Left ventricle myocardium superior (tissue), 1 donor: ENCODE measurements around the gene SPC24. TPM values are rescaled to one million over a fixed set of nuclear protein-coding genes. Genes with fewer than 3 reads are reported as not detected.

Experiments
- ATAC-seq: fragments of 200-7000 bp; cut with Tn5 transposase; one replicate; pipeline ENCODE4 v1.9.1; 2020; ENCODE audit warnings: mild to moderate bottlenecking, moderate library complexity
- DNase-seq: peaks from one replicate; pipeline ENCODE4 v3.0.0-alpha.2; 2020
- intact Hi-C: fragments of 100-400 bp; cut with micrococcal nuclease; formaldehyde crosslinking; loops from one replicate; pipeline ENCODE4 v1.11.0; 2022
- long read RNA-seq: library from polyadenylated mRNA; unstranded; transcript quantifications from one replicate; pipeline ENCODE4 v2.0.0, GENCODE V29; 2021
- total RNA-seq: library from RNA; stranded (reverse); fragmentation: NEBNext Ultra II Directional; extraction: Animal tissue kit (Norgen Biotek cat#: 25700); gene quantifications from one replicate; pipeline ENCODE4 v1.2.1, GENCODE V29; 2021
- donor health status: DM: no; HTN: yes; CAD: no; lungs with severe emphysema.

SPC24 gene, protein sequence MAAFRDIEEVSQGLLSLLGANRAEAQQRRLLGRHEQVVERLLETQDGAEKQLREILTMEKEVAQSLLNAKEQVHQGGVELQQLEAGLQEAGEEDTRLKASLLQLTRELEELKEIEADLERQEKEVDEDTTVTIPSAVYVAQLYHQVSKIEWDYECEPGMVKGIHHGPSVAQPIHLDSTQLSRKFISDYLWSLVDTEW
- total RNA-seq, result 8.1 TPM
- long read RNA-seq, partial matches to known transcripts, result 0 of 1 reads
- long read RNA-seq, other reads (novel, unspliced or antisense), result 0 of 1 reads

DNA sequence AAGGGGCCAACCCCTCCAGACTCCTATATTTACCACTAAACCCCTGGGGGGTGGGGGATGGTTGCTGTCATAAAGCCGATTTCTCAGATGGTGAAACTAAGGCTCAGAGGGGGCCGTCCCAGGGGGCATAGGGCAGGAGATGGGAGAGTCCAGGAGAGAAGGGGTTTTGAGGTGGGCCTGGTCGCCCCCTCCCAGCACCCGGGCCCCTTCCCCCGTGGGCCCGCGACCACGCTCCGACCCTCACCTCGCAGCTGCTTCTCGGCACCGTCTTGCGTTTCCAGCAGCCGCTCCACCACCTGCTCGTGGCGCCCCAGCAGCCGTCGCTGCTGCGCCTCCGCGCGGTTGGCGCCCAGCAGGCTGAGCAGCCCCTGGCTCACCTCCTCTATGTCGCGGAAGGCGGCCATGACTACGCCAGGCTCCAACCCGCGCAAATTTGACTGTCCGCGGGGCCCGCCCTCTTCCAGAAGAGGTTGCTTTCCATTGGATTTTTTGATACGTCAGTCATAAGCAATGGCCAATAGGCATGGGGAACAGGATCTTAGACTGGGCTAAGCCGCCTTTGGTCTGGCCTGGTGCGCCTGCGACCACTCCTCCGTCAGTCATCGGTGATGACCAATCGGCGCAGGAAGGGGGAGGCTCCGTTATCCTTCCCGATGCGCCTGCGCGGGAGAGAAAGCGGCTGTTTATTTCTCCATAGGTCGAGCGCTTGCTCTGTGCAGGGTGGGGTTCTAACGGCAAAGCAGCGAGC, at the start of gene SPC24:
TSS of gene SPC24 (minus strand) at position 410 of the 748 bp plus-strand sequence. CDS start at position 404, 6 bp downstream.
- ATAC-seq (peak; percentile 86), DNase-seq (peak; percentile 96)
- intact Hi-C loops, result no loop called here

DNA sequence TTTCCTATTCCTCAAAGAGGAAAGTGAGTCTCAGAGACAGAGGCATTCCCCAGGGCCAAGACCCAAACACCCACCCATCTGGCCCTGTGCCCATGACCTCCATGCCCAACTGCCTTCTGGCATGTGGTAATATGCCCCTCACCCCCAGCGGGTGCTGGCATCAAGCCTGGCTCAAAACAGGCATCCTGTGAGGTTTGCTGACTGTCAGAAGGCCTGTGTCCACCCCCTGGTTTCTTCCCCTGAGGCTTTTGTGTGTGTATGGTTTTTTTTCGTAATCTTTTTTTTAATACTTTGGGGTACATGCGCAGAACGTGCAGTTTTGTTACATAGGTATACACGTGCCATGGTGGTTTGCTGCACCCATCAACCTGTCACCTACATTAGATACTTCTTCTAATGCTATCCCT, 49.4 kb upstream of the SPC24 start:
- intact Hi-C loops, result loop anchor here (5.0 kb wide), 1 partner anchor 68 kb away; no protein-coding TSS in a partner anchor
- DNase-seq (peak; percentile 59), ATAC-seq (no peak)

- intact Hi-C loops, result loop anchor here (5.0 kb wide), 1 partner anchor 67 kb away; no protein-coding TSS in a partner anchor
- no peak for DNase-seq
- ATAC-seq, result peak; percentile 3
Measured at GRCh38 chr19:11204076-11204602, 48.6 kb upstream of the SPC24 start.

GRCh38 chr19:11203194-11204075, 47.9 kb upstream of the SPC24 start:
- intact Hi-C loops, result loop anchor here (5.0 kb wide), 1 partner anchor 66 kb away; no protein-coding TSS in a partner anchor
- ATAC-seq (peak; percentile 80), DNase-seq (peak; percentile 87)

DNA sequence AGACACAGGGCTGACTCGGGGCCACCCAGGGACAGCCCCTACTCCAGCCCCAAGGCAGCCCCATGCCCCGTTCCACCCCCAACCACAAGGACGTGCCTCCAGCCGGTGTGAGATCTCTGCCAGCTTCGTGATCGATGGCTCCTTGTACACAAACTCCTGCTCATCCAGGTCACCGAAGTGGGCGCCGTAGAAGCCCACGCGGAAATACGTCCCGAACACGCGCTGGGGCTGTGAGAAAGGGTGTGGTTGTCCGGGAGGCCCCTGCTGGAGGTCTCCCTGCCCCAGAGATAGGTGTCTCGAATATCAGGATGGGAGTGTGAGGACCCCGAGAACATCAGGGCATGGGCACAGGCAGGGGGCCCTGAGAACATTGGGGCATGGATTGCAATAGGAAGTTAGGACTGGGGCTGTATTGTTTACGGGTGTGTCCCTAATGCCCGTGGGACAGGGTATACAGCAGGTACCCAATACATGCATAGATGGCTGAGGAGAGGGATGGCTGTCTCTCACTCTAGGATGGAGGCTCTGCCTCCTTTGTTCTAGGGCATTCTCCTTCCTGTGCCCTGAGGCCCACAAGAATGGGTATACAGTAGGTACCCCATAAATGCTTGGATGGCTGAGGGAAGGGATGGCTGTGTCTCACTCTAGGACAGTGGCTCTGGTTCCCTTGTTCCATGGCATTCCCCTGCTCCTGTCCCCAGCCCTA, 47.1 kb upstream of the SPC24 start:
- no peak for ATAC-seq
- no peak for DNase-seq
- intact Hi-C loops, result loop anchor here (5.0 kb wide), 1 partner anchor 65 kb away; no protein-coding TSS in a partner anchor

- ATAC-seq (no peak), DNase-seq (no peak)
- intact Hi-C loops, result loop anchor here (5.0 kb wide), 1 partner anchor 64 kb away; no protein-coding TSS in a partner anchor
Measured at GRCh38 chr19:11201791-11202190, 46.2 kb upstream of the SPC24 start.

DNA sequence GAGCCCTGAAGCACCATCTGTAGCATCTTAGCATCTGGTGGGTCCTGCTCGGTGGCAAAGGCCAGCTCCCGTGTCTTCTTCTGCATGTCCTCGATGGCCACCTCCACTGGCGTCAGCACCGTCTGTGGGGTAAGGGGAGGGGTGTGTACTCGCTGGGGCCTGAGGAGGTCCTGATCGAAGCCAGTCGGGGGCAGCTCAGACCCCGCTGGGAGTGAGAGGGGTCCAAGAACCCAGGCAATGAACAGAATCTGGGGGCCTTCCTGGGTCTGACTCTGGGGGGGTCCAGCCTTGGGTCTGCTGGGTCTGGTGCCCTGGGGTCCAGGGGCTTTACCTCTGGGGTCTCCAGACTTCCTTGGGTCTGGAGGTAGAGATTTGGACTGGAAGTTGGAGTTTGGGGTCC, 45.3 kb upstream of the SPC24 start:
- DNase-seq, result no peak
- intact Hi-C loops, result loop anchor here (5.0 kb wide), 1 partner anchor 64 kb away; no protein-coding TSS in a partner anchor

GRCh38 chr19:11200015-11200574, 44.5 kb upstream of the SPC24 start:
- ATAC-seq, result no peak
- intact Hi-C loops, result loop anchor here (5.0 kb wide), 1 partner anchor 63 kb away; no protein-coding TSS in a partner anchor
- no peak for DNase-seq

More for the DNA sequence above, 45.3 kb upstream of the SPC24 start:
- no peak for ATAC-seq

- no peak for ATAC-seq
- intact Hi-C loops, result no loop called here
- DNase-seq, result no peak
Measured at GRCh38 chr19:11199517-11199916, 43.9 kb upstream of the SPC24 start.

GRCh38 chr19:11198769-11199424, 43.3 kb upstream of the SPC24 start:
- intact Hi-C loops, result no loop called here
- DNase-seq (no peak), ATAC-seq (no peak)

- intact Hi-C loops, result no loop called here
- DNase-seq, result no peak
- ATAC-seq, result no peak
Measured at GRCh38 chr19:11198175-11198534, 42.6 kb upstream of the SPC24 start.

DNA sequence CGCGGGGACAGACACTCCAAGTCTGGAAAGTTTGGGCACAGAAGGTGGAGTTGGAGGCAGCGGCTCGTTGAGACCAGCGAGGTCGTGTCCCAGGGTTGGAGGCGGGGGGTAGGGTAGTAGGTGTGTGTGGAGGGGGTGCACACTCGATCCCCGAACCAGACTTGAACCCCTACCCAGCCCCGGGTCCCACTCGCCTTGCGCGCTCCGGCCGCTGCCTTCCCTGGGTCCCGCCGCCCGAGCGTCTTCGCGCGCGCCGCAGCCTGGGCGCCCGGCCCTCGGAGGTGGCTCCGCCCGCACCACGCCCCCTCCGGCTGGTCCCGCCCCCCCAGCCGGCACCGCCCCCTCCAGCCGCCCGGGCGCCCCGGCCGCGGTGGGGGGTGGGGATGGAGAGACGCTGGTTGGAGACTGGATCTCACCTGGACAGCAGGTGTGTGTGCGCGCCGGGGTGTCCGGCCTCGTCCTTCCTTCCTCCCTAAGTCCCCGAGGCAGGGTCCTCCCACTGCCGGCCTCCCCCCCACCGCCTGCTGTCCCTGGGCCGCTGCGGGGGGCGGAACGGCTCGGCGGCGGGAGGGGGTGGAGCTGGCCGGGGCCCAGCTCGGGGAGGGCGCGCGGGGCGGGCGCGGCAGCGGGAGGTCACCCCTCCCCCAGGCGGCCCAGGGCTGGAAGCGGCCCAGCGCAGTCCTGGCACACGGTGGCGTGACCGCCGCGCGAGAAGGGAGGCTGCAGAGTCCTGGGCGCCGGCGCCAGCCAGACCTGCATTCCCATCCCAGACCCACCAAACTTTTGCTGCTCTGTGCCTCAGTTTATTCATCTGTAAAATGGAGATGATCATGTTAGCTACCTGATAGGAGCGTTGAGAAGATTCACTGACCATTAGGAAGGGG, 42.0 kb upstream of the SPC24 start, which contains the start of gene KANK2:
TSS of gene KANK2 (minus strand) at position 255 of the 884 bp plus-strand sequence. CDS start 3,034 bp downstream, outside the sequence.
- intact Hi-C loops, result no loop called here
- peak; percentile 93 for DNase-seq
- peak; percentile 88 for ATAC-seq

DNA sequence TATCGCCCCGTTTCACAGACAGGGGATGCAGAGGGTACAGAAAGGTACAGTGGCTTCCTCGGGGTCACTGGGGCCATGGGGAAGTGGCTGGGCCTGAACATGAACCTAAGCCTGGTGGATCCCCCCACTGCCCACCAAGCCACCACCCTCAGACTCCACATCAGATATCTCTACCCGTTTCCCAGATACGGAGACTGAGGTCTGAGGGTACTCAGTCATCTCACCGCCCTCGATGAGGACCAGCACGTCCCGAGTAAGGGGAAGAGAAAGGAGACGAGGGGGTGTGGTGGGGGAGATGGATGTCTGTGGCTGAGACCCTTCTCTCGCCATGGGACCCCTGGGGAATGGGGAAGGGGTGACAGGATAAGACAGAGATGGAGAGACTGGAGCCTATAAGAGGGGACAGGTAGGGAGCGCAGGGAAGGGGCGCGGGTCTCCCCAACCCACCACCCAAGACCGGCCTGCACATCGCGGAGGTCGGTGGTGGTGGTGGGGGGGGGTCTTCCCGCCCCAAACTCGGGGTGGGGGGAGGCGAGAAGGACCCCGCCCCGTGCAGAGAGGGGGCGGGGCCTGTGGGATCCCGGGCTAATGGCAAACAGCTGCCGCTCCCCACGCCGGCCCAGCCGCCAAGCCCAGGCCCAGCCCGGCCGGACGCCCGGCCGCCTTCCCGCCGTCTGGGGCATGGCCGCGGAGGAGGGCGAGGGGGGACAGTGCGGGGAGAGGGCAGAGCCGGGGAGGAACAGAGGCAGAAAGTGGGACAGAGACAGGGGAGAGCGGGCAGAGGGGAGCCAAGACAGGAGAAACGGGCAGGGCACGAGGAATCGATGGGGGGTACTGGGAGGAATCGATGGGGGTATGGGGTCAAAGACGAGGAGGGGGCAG, 41.1 kb upstream of the SPC24 start:
- intact Hi-C loops, result no loop called here
- peak; percentile 78 for DNase-seq
- peak; percentile 47 for ATAC-seq

GRCh38 chr19:11195681-11196080, 40.1 kb upstream of the SPC24 start:
- ATAC-seq, result no peak
- DNase-seq, result no peak
- intact Hi-C loops, result no loop called here
